ENCODE results near the gene RBM33.

DNA sequence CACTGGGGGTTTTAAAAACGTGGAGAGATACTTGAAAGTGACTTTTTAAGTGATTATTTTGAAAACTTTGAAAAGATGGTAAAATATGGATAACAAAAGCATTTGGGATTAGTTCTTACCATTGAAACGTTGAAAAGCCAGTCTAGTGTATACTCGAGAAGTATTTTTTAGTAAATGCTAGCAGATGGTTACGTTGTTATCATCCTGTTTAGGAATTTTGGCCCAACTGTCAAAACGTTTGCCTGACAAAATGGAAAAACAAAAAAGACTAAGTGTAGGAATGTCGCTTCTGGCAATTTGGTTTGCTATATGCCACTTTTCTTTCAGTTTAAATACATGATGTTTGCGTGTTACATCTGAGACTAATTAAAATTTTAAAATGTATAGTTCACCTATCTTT is 1.2 kb downstream of the RBM33 start:
- TF ChIP-seq, protein P1, sequence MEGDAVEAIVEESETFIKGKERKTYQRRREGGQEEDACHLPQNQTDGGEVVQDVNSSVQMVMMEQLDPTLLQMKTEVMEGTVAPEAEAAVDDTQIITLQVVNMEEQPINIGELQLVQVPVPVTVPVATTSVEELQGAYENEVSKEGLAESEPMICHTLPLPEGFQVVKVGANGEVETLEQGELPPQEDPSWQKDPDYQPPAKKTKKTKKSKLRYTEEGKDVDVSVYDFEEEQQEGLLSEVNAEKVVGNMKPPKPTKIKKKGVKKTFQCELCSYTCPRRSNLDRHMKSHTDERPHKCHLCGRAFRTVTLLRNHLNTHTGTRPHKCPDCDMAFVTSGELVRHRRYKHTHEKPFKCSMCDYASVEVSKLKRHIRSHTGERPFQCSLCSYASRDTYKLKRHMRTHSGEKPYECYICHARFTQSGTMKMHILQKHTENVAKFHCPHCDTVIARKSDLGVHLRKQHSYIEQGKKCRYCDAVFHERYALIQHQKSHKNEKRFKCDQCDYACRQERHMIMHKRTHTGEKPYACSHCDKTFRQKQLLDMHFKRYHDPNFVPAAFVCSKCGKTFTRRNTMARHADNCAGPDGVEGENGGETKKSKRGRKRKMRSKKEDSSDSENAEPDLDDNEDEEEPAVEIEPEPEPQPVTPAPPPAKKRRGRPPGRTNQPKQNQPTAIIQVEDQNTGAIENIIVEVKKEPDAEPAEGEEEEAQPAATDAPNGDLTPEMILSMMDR (IDR thresholded peaks at IDR 0.05): no peak
- TF ChIP-seq EP300 (IDR thresholded peaks at IDR 0.05; ENCODE audit: low read depth): no peak
- no peak for TF ChIP-seq POLR2A (IDR thresholded peaks at IDR 0.05)
- TF ChIP-seq POLR2AphosphoS5 (IDR thresholded peaks at IDR 0.05): no peak
